SU-DHL-6 (cell line): ENCODE data around the gene KCNK13.

Experiments used
- CTCF ChIP-seq: fragments of 200-600 bp; sonication (generic); IDR thresholded peaks from one replicate; pipeline ENCODE4 v1.5.1; 2017; ENCODE audit warnings: antibody characterized with exemption, mild to moderate bottlenecking, low read length, moderate library complexity; ENCODE audit not compliant: insufficient read depth, poor library complexity, severe bottlenecking
- EZH2phosphoT487 ChIP-seq: fragments of 200-600 bp; sonication (generic), shearing (Covaris generic); conservative IDR thresholded peaks from 2 replicates; pipeline ENCODE4 v1.6.1; 2018; ENCODE audit warnings: mild to moderate bottlenecking, antibody characterized with exemption, low read length, moderate library complexity, mixed read lengths

DNA sequence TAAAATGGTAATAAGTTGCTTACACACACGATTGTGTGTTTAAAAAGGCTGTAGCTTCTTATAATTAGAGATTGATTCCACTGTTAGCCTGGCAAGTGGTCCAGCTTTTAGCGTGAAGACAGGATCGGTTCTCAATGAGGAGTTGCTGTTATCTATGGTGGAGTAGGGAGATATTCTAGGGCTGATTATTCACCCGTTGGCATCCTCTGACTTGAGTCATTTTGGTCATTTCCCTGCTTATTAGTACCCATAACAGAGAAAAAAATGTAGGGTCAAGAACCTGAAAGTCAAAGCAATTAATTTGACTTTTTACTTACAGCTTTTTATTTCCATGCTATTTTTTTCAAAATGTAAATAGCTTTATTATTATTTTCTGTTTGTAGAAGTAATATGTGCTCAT is 76.0 kb downstream of the KCNK13 start:
- no peak for TF ChIP-seq CTCF
- no peak for TF ChIP-seq EZH2phosphoT487
